ENCODE results near the gene LAMP5.

Gene LAMP5

GRCh38 chr20:9550283-9550682, 35.9 kb downstream of the LAMP5 start:
- DNase-seq = no peak

- DNase-seq = no peak
Measured at GRCh38 chr20:9550871-9551270, 36.5 kb downstream of the LAMP5 start.

- no peak for DNase-seq
Measured at GRCh38 chr20:9551808-9552550, 37.6 kb downstream of the LAMP5 start.

DNA sequence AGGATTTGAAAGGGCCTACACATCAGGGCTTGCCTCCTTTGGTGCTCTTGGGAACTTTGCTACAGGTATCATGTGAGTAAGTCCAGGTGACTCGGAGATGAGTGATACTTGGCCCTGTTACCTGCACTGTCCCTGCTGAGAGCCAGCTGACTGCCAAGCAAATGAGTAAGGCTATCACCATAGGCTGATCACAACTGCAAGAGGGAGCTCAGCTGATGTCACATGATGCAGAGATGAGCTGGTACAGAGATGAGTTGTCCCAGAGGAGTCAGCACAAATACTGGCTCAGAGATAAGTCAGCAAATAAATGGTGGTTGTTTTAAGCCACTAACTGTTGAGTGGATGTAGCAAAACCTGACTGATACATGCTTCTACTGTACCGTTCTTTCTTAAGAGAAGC, 41.4 kb downstream of the LAMP5 start:
- DNase-seq = no peak

DNA sequence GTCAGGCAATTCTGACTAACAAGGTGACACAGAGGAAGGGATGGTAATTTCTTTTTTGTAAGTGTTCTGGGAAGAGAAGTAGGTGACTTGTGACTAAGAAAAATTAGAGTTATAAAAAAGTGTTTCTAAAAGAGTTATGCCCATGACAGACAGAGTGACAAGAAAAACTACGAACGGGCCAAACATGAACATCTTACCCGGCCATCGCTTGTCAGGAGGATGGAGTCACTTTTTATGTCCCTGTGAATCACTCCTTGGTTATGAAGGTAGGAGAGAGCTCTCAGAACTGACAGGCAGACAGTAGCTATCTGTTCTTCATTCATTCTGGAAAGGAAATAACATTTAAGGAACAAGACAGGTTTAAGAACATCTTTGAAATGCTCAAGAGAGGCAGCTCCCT, 43.0 kb downstream of the LAMP5 start:
- DNase-seq = no peak

- DNase-seq = no peak
Measured at GRCh38 chr20:9565910-9566550, 51.6 kb downstream of the LAMP5 start.

DNA sequence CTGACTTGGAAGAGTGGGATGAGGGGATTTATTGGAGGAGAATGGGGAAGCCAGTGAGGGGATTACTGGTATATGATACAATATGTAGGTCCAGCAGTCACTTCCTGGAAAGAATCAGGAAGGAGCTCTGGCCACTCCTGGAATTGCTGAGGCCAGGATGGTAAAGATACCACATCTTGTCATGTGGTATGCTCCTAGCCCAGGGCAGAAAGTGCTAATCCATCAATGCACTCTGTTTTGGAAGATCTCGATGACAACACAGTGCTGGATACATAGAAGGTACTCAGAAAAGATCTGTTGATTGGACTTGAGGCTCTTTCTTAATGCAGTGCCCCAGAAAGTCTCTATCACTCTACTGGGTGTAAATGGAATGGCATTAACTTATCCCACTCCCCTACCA, 52.6 kb downstream of the LAMP5 start:
- no peak for DNase-seq

DNA sequence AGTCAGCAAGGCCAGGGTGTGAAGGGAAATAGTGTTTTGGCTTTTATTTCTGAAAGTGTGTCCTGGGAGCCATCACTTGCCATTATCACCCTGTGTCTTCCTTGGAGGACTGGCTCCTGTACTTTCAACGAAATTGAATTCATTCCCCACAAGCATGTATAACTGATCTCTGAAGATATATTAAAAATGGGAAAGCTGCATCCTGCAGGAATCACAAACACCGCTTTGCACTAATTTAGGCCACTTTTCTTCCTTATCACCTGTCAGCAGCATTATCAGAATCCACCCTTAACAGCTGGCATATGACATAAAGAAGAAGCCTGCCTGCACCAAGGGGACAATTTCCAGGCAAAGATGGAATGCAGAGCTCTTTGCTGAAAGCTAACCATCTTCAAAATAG, 56.2 kb downstream of the LAMP5 start:
- DNase-seq = no peak

DNA sequence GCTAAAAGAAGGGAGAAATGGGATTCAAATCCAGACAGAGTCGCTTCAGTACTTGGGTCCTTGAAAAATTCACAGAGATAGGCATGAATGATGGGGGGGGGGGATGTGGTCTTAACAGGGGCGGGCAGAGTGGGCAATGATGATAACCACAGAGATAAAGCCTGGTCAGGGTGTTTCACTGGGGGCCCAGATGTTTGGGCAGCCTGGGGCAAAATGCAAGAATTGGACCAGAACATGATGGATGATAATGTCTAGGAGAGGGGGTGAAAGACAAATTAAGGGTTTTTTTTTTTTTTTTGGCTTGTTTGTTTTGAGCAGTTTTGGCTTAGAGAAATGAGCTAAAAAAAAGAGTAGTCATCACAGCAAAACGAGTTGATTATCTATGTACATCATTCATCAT, 57.4 kb downstream of the LAMP5 start:
- DNase-seq = no peak

- no peak for DNase-seq
Measured at GRCh38 chr20:9572670-9573069, 58.3 kb downstream of the LAMP5 start.

DNA sequence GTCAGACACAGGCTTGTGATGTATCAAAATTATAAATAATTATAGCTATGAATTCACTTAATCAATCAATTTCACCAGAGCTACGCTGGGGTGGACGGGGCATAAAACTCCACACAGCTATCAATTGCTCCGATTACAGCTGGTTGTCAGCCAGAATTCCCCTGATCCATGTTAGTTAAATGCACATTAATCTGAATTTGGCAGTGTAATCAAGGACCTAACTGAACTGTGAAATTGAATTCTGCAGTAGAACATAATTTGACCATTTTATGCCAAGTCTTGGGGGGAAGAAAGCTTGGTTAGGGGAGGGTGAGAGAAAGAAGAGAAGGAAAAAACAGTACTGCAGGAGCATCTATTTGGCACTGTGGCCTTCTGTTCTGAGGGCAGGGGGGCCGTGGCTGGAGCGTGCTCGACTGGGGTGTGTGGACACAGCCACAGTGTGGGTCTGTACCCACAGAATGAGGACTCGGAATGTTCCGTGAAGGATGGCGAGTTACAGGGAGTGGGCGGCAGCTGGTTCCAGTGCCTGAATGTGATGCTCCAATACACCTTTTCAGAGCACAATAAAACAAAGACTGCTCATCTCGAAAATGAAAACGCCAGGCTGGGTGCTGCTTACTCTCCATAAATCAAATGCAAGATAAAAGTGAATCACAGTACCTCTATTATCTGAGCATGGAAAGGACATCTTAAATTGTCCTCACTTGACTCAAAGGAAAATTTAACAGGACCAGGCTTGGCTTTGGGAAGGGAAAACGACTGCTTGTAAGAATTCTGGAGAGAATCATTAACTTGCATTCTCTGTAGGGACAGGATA, 59.2 kb downstream of the LAMP5 start:
- DNase-seq = no peak

GRCh38 chr20:9574181-9574580, 59.8 kb downstream of the LAMP5 start:
- DNase-seq = no peak

DNA sequence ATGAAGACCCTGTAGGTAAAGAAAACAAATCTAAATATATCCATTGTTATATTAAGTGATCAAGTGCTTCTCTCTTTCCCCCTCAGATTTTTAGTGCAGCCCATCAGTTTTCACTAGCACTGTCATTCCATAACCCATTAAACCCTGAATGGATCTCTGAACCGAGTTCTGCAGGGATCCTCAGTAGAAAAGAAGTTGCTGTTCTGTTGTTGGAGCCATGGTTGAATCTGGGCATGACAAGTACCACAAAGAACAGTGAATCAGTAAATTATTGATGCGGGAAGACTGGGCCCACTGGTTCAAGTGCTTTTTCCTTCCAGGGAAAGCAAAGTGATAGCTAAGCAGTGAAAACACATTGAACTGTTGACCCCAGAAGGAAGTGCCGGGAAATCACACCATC, 60.4 kb downstream of the LAMP5 start:
- no peak for DNase-seq

GRCh38 chr20:9575836-9576235, 61.4 kb downstream of the LAMP5 start:
- no peak for DNase-seq

- DNase-seq = no peak
Measured at GRCh38 chr20:9576695-9577094, 62.3 kb downstream of the LAMP5 start.

DNA sequence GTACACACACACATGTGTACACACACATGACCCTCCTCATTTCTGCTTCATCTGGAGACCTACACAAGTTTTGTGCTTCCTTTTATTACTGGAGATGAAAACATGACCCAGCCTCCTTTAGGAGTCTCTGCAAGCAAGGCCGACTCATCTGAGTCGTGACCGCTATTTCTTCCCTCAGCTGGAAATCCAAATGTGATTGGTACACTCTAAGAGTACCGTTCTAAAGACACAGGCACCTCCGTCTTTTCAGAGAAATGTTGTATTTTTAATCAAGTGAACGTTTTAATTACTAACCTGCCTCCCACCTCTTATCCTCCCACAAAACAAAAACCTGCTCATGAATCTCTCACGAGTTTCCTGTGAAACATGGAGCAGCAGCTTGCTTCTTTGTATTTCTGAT, 63.0 kb downstream of the LAMP5 start:
- no peak for DNase-seq

DNA sequence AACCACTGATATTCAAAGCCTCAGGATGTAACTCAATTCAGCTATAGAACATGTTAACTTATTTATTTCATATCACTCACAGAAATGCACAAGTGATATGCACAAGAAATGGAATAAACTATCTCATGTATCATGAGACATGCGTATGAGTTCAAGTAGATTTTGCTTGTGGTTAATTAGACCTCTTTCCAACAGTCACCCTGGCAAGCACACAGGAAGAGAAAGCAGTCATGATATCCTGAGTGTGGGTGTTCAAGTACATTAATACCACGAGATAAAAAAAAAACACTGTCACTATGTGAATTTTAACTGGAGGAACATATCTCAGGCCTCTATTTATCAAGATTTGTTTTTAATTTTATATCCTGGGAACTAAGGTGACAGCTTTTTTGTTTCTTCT, 64.2 kb downstream of the LAMP5 start:
- no peak for DNase-seq
